ENCODE results near the gene SZT2. TPM values are rescaled to one million over a fixed set of nuclear protein-coding genes. Genes with fewer than 3 reads are reported as not detected.

Gene SZT2
- total RNA-seq, 1 donor from 2014 or later = 139 TPM

DNA sequence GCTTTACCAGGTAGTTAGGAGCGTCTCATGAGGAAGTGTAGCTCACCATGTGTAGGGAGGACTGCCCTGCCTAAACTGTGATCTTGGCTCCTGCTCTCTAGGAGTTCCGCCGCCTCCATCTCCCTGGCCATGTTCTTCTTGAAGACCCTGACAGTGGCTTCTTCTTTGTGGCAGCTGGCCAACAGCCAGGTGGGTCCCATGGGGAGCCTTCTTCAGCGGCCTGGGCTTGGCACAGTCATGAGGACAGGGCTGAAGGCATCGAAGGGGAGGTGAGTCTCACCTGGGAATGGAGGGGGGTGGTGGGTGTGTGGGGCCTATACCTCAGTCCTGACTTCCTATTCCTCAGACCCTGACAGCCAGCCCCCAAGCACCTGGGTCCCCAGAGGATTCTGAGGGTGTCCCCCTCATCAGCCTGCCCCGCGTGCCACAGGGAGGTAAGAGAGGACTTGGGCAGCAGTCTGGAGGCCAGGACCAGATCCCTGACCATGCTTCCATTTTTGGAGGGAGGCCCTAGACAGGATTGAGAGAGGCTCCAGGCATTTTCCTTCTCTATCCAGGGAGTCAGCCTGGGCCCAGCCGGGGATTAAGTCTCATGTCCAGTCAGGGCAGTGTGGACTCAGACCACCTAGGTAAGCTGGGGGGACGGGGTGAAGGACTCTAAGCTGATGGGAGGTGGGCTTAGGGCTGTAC, 42.6 kb downstream of the SZT2 start:
- ATAC-seq (ENCODE audit: low read depth) (no peak), DNase-seq (no peak)
- Mint-ChIP-seq H3K9me3 (no peaks in the 10 kb centered on the region), H3K4me3 (no peak overlapping the region), H3K4me1 (no peaks in the 10 kb centered on the region), H3K27me3 (no peaks in the 10 kb centered on the region), H3K36me3 (ENCODE audit: low read depth) (peaks cover 88% of the 10 kb centered on the region), H3K27ac (no peak overlapping the region)
- CTCF ChIA-PET = no interaction called here
- intact Hi-C loops (cut with micrococcal nuclease) = no loop called here
- TF ChIP-seq, protein P1, sequence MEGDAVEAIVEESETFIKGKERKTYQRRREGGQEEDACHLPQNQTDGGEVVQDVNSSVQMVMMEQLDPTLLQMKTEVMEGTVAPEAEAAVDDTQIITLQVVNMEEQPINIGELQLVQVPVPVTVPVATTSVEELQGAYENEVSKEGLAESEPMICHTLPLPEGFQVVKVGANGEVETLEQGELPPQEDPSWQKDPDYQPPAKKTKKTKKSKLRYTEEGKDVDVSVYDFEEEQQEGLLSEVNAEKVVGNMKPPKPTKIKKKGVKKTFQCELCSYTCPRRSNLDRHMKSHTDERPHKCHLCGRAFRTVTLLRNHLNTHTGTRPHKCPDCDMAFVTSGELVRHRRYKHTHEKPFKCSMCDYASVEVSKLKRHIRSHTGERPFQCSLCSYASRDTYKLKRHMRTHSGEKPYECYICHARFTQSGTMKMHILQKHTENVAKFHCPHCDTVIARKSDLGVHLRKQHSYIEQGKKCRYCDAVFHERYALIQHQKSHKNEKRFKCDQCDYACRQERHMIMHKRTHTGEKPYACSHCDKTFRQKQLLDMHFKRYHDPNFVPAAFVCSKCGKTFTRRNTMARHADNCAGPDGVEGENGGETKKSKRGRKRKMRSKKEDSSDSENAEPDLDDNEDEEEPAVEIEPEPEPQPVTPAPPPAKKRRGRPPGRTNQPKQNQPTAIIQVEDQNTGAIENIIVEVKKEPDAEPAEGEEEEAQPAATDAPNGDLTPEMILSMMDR (IDR thresholded peaks at IDR 0.05) = no peak
- POLR2A ChIA-PET = no interaction called here

DNA sequence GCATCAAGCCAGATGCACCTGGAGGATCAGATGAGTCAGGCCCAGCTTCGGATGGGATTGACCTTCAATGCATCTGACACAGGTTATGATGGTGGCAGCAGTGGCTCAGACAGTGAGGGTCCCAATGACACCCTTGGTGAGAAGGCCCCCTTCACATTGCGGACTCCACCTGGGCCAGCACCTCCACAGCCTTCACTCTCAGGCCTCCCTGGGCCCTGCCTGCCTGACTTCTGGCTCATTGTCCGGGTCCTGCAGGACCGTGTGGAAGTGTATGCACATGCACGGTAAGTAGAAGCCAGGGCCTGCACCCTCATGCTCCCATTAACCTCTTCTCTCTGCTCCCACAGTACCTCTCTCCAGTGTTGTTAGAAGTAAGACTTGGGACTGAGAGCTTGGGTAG, 43.2 kb downstream of the SZT2 start:
- no peak for DNase-seq
- intact Hi-C loops (cut with micrococcal nuclease) = no loop called here
- H3K27me3 Mint-ChIP-seq = no peaks in the 10 kb centered on the region
- H3K4me3 Mint-ChIP-seq = no peak overlapping the region
- no peak for ATAC-seq (ENCODE audit: low read depth)
- H3K27ac Mint-ChIP-seq = no peak overlapping the region
- CTCF ChIA-PET = no interaction called here
- peaks cover 87% of the 10 kb centered on the region for H3K36me3 Mint-ChIP-seq (ENCODE audit: low read depth)
- POLR2A ChIA-PET = no interaction called here
- TF ChIP-seq, protein P1 (IDR thresholded peaks at IDR 0.05) = no peak
- H3K4me1 Mint-ChIP-seq = no peaks in the 10 kb centered on the region
- no peaks in the 10 kb centered on the region for H3K9me3 Mint-ChIP-seq

DNA sequence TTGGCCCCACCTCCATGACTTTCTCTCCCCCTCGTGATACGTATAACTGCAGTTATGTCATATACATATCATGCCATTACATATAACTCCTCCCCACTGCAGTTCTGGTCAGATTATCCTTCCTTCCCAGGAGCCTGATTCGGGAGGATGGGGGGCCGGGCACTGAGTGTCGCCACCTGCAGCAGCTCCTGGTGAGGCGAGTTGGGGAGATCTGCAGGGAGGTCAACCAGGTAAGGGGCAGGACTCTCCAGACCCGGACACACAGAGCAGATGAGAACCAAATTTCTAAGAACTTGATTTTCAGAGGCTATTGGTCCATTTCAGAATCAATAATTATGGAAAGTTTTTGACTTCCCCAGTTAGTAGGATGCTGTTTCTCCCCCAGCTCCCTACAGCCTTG, 44.6 kb downstream of the SZT2 start:
- ATAC-seq (ENCODE audit: low read depth) (no peak), DNase-seq (no peak)
- H3K27me3 Mint-ChIP-seq = no peaks in the 10 kb centered on the region
- H3K4me3 Mint-ChIP-seq = no peak overlapping the region
- ChIA-PET POLR2A (no interaction called here), CTCF (no interaction called here)
- no peak overlapping the region for H3K27ac Mint-ChIP-seq
- intact Hi-C loops (cut with micrococcal nuclease) = no loop called here
- peaks cover 85% of the 10 kb centered on the region for H3K36me3 Mint-ChIP-seq (ENCODE audit: low read depth)
- H3K9me3 Mint-ChIP-seq = no peaks in the 10 kb centered on the region
- TF ChIP-seq, protein P1 (IDR thresholded peaks at IDR 0.05) = no peak
- no peaks in the 10 kb centered on the region for H3K4me1 Mint-ChIP-seq

DNA sequence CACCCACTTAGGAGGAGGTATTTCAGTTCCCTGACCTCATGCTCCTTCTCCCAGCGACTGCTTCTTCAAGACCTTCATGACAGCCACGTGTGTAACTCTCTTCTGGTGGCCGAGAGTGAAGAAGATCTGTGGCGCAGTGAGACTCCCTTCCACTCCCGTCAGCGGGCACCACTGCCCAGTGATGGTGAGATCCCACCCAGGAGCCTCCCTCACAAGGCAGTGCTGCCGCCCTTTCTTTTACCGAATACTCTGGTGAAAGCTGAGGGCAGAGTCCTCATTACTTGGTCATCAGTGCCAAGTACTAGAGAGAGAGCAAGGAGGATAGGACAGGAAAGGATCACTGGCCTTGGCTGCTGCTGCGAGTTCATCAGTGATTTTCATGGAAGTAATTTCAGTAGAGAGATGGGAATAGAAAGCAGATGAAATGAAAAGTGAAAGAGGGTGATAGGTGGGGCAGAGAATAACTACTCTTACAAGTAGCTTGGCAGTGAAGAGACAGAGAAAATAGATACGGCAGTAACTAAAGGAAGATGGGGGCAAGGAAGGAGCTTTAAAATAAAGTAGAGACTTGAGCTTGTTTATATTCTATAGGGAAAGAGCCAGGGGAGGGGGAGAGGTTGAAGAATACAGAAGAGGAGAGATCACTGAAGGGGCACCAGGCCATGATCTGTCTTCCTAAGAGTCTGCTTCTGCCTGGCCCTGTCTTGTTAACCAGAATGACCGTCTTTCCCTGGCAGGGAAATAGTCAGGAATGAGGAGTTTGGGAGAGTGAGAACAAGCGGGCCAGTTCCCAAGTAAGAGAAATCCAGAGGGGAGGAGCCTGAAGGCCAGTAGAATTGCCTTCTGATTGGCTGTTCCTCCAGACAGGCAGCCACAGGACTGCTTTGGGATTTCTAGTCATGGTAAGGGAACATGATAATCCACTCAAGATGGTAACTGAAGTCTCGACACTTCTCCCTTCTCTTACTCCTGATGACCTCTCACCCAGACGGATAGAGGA, 45.7 kb downstream of the SZT2 start:
- no peaks in the 10 kb centered on the region for H3K4me1 Mint-ChIP-seq
- H3K36me3 Mint-ChIP-seq (ENCODE audit: low read depth) = peaks cover 85% of the 10 kb centered on the region
- H3K4me3 Mint-ChIP-seq = no peak overlapping the region
- TF ChIP-seq, protein P1 (IDR thresholded peaks at IDR 0.05) = no peak
- CTCF ChIA-PET = no interaction called here
- ATAC-seq (ENCODE audit: low read depth) (no peak), DNase-seq (no peak)
- POLR2A ChIA-PET = no interaction called here
- H3K27ac Mint-ChIP-seq = peak overlapping the region; percentile 24
- intact Hi-C loops (cut with micrococcal nuclease) = no loop called here
- no peaks in the 10 kb centered on the region for H3K27me3 Mint-ChIP-seq
- H3K9me3 Mint-ChIP-seq = no peaks in the 10 kb centered on the region

DNA sequence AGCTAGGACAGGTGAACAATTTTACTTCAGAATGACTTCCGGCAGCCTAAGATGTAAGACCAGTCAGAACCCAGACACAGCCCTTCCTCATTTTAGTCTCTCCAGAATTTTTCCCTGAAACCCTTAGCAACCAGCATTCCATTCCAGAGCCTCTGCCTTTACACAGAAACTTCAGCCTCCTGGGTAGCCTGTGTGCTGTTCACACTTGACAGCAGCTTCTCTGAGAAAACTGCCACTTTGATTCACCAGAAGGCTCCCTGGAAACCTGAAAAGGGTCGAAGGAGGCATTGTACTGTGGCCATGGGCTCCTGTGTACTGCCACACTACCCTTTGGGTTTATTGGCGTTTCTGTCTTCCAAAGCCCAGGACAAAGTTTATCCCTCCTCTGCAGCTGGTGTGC, 46.7 kb downstream of the SZT2 start:
- Mint-ChIP-seq H3K4me1 (no peaks in the 10 kb centered on the region), H3K27ac (no peak overlapping the region), H3K9me3 (no peaks in the 10 kb centered on the region), H3K36me3 (ENCODE audit: low read depth) (peaks cover 85% of the 10 kb centered on the region), H3K4me3 (no peak overlapping the region), H3K27me3 (no peaks in the 10 kb centered on the region)
- no peak for DNase-seq
- TF ChIP-seq, protein P1 (IDR thresholded peaks at IDR 0.05) = no peak
- ATAC-seq (ENCODE audit: low read depth) = no peak
- ChIA-PET POLR2A (no interaction called here), CTCF (no interaction called here)
- intact Hi-C loops (cut with micrococcal nuclease) = no loop called here
